ENCODE data around the gene CEP170B.

- TF ChIP-seq POLR2AphosphoS5 (IDR thresholded peaks at IDR 0.05; ENCODE audit: borderline replicate concordance, low read depth, low read length) (no peak), EZH2 (IDR thresholded peaks at IDR 0.05) (no peak), FOXP2 (optimal IDR thresholded peaks at IDR 0.05; ENCODE audit: control extremely low read depth, extremely low read length, insufficient read depth) (no peak)
Observed at GRCh38 chr14:104856157-104856868, 8.8 kb upstream of the CEP170B start.
